ENCODE data around the gene SLC35E3. TPM values are rescaled to one million over a fixed set of nuclear protein-coding genes. Genes with fewer than 3 reads are reported as not detected.

The SLC35E3 gene
- total and polyA plus RNA-seq, 12 donors = 2.7 to 23.1 (median 10.9) TPM

- TF ChIP-seq CTCF (IDR thresholded peaks at IDR 0.05) (no peak), POLR2A (IDR thresholded peaks at IDR 0.05) (no peak)
- H3K27ac ChIP-seq = no peak overlapping the region
- no peak for DNase-seq
- H3K36me3 ChIP-seq (replicated peaks in 1 of 2) = no peaks in the 10 kb centered on the region
- no peaks in the 10 kb centered on the region for H3K27me3 ChIP-seq
- no peak overlapping the region for H3K4me3 ChIP-seq
- H3K9me3 ChIP-seq (replicated peaks in 1 of 3) = no peaks in the 10 kb centered on the region
- H3K4me1 ChIP-seq (replicated peaks in 1 of 2) = peaks cover 0 to under 1% of the 10 kb centered on the region in 2 donors
- intact Hi-C loops (cut with DNase I) = no loop called here
These were observed 33.3 kb downstream of the SLC35E3 start for GRCh38 chr12:68779280-68779679.

GRCh38 chr12:68780731-68781130 lies 34.8 kb downstream of the SLC35E3 start:
- no peak for DNase-seq
- no peak for TF ChIP-seq POLR2A (IDR thresholded peaks at IDR 0.05)
- intact Hi-C loops (cut with DNase I) = no loop called here
- H3K4me1 ChIP-seq (replicated peaks in 1 of 2) = peaks cover 12 to 15% of the 10 kb centered on the region in 2 donors
- no peaks in the 10 kb centered on the region for H3K9me3 ChIP-seq (replicated peaks in 1 of 3)
- 92 to 97% (median 96%) methylated on average over 4 to 6 of the region's 6 CpGs for WGBS, 4 donors
- no peaks in the 10 kb centered on the region for H3K27me3 ChIP-seq
- H3K36me3 ChIP-seq (replicated peaks in 1 of 2) = no peaks in the 10 kb centered on the region
- no peak overlapping the region for H3K4me3 ChIP-seq
- H3K27ac ChIP-seq = no peak overlapping the region

GRCh38 chr12:68781728-68782127 lies 35.8 kb downstream of the SLC35E3 start:
- intact Hi-C loops (cut with DNase I) = no loop called here
- no peak overlapping the region for H3K4me3 ChIP-seq
- TF ChIP-seq CTCF (IDR thresholded peaks at IDR 0.05) = no peak
- no peak for TF ChIP-seq POLR2A (IDR thresholded peaks at IDR 0.05)
- DNase-seq = no peak
- 95 to 97% (median 96%) methylated on average over 6 of the region's 6 CpGs for WGBS, 4 donors
- H3K36me3 ChIP-seq (replicated peaks in 1 of 2) = no peaks in the 10 kb centered on the region
- no peaks in the 10 kb centered on the region for H3K27me3 ChIP-seq
- H3K27ac ChIP-seq = no peak overlapping the region
- H3K9me3 ChIP-seq (replicated peaks in 1 of 3) = no peaks in the 10 kb centered on the region
- H3K4me1 ChIP-seq (replicated peaks in 1 of 2) = peaks cover 17 to 25% of the 10 kb centered on the region in 2 donors

GRCh38 chr12:68784015-68784414 lies 38.0 kb downstream of the SLC35E3 start:
- no peak overlapping the region for H3K27ac ChIP-seq
- WGBS, 4 donors = 71 to 86% (median 74%) methylated on average over 8 of the region's 8 CpGs
- peak in 2 of 7 donors; percentile 23 to 54 for DNase-seq
- H3K36me3 ChIP-seq (replicated peaks in 1 of 2) = no peaks in the 10 kb centered on the region
- H3K4me1 ChIP-seq (replicated peaks in 1 of 2) = peaks cover 26 to 46% of the 10 kb centered on the region in 2 donors
- intact Hi-C loops (cut with DNase I) = no loop called here
- H3K27me3 ChIP-seq = no peaks in the 10 kb centered on the region
- H3K4me3 ChIP-seq = no peak overlapping the region
- no peak for TF ChIP-seq POLR2A (IDR thresholded peaks at IDR 0.05)
- TF ChIP-seq CTCF (IDR thresholded peaks at IDR 0.05) = no peak
- no peaks in the 10 kb centered on the region for H3K9me3 ChIP-seq (replicated peaks in 1 of 3)

- TF ChIP-seq POLR2A (IDR thresholded peaks at IDR 0.05) (peak in 1 of 2 donors; percentile 31), CTCF (IDR thresholded peaks at IDR 0.05) (no peak)
- Histone ChIP-seq H3K4me3 (no peak overlapping the region), H3K27me3 (no peaks in the 10 kb centered on the region), H3K27ac (peak overlapping the region in 4 of 5 donors; percentile 66 to 80 (median 73)), H3K4me1 (replicated peaks in 1 of 2) (peaks cover 26 to 47% of the 10 kb centered on the region in 2 donors), H3K9me3 (replicated peaks in 1 of 3) (no peaks in the 10 kb centered on the region), H3K36me3 (replicated peaks in 1 of 2) (no peaks in the 10 kb centered on the region)
- DNase-seq = peak in 1 of 7 donors; percentile 37
- 12 to 24% (median 18%) methylated on average over 2 of the region's 2 CpGs for WGBS, 4 donors
- intact Hi-C loops (cut with DNase I) = no loop called here
These were observed 39.4 kb downstream of the SLC35E3 start for GRCh38 chr12:68785358-68785757.
